MM.1S (cell line): ENCODE results near the gene FARP1.

Experiments used
- DNase-seq: peaks from one replicate; pipeline ENCODE4 v3.0.0-alpha.2; 2015
- H2AFZ ChIP-seq: fragments of 300-600 bp; sonication (generic); 2 replicates; pipeline ENCODE4 v1.6.0; 2016; ENCODE audit warnings: antibody characterized with exemption, low read length
- H3F3A ChIP-seq: fragments of 300-600 bp; sonication (generic); 2 replicates; pipeline ENCODE4 v1.6.1; 2016; ENCODE audit warnings: mild to moderate bottlenecking, antibody characterized with exemption, low read length, moderate library complexity, mixed read lengths; ENCODE audit not compliant: insufficient read depth
- H3K27ac ChIP-seq: fragments of 300-600 bp; sonication (generic); 2 replicates; pipeline ENCODE4 v1.5.1; 2016; ENCODE audit warnings: mild to moderate bottlenecking, low read length
- H3K27me3 ChIP-seq: fragments of 300-600 bp; sonication (generic); replicated peaks from 2 replicates; pipeline ENCODE4 v1.6.0; 2016; ENCODE audit warnings: low read length; ENCODE audit not compliant: insufficient read depth
- H3K36me3 ChIP-seq: fragments of 300-600 bp; sonication (generic); replicated peaks from 2 replicates; pipeline ENCODE4 v1.6.1; 2016; ENCODE audit warnings: mild to moderate bottlenecking, low read length, mixed read lengths; ENCODE audit not compliant: insufficient read depth
- H3K4me1 ChIP-seq: fragments of 300-600 bp; sonication (generic); 2 replicates; pipeline ENCODE4 v1.6.1; 2016; ENCODE audit warnings: low read length, mixed read lengths
- H3K4me2 ChIP-seq: fragments of 300-600 bp; sonication (generic); 2 replicates; pipeline ENCODE4 v1.6.0; 2016; ENCODE audit warnings: low read depth, low read length
- H3K4me3 ChIP-seq: fragments of 300-600 bp; sonication (generic); 2 replicates; pipeline ENCODE4 v1.5.1; 2016; ENCODE audit warnings: low read length, mixed read lengths
- H3K79me2 ChIP-seq: fragments of 300-600 bp; sonication (generic); 2 replicates; pipeline ENCODE4 v1.6.1; 2016; ENCODE audit warnings: mixed run types, low read length, mixed read lengths
- H3K9ac ChIP-seq: fragments of 300-600 bp; sonication (generic); 2 replicates; pipeline ENCODE4 v1.6.1; 2016; ENCODE audit warnings: low read length, mixed read lengths
- H3K9me2 ChIP-seq: fragments of 300-600 bp; sonication (generic); replicated peaks from 2 replicates; pipeline ENCODE4 v1.6.1; 2016; ENCODE audit warnings: mild to moderate bottlenecking, low read length, mixed read lengths; ENCODE audit not compliant: insufficient read depth
- H3K9me3 ChIP-seq: fragments of 300-600 bp; sonication (generic); replicated peaks from 2 replicates; pipeline ENCODE4 v1.6.1; 2016; ENCODE audit warnings: mild to moderate bottlenecking, low read length, mixed read lengths; ENCODE audit not compliant: insufficient read depth
- H4K20me1 ChIP-seq: fragments of 300-600 bp; sonication (generic); 2 replicates; pipeline ENCODE4 v1.6.1; 2016; ENCODE audit warnings: mild to moderate bottlenecking, low read length, moderate library complexity, mixed read lengths; ENCODE audit not compliant: insufficient read depth
- CTCF ChIP-seq: fragments of 300-600 bp; sonication (generic); IDR thresholded peaks from 2 replicates; pipeline ENCODE4 v1.5.1; 2016; ENCODE audit warnings: antibody characterized with exemption, low read length, mixed read lengths
- EZH2 ChIP-seq: fragments of 300-600 bp; sonication (generic); optimal IDR thresholded peaks from 2 replicates; pipeline ENCODE3; 2017; ENCODE audit warnings: low read depth, mild to moderate bottlenecking, antibody characterized with exemption, low read length, mixed read lengths
- EZH2phosphoT487 ChIP-seq: fragments of 300-600 bp; sonication (generic); IDR thresholded peaks from 2 replicates; pipeline ENCODE4 v1.6.1; 2018; ENCODE audit warnings: antibody characterized with exemption, low read length

FARP1 gene

GRCh38 chr13:98313023-98313921 lies 170.4 kb downstream of the FARP1 start:
- H3K27me3 ChIP-seq: no peaks in the 10 kb centered on the region
- H3K9me2 ChIP-seq: no peaks in the 10 kb centered on the region
- TF ChIP-seq EZH2 (no peak), EZH2phosphoT487 (no peak), CTCF (no peak)
- no peaks in the 10 kb centered on the region for H3F3A ChIP-seq
- H3K4me3 ChIP-seq: no peak overlapping the region
- H3K4me2 ChIP-seq: no peak overlapping the region
- no peaks in the 10 kb centered on the region for H3K79me2 ChIP-seq
- H3K4me1 ChIP-seq: no peaks in the 10 kb centered on the region
- no peaks in the 10 kb centered on the region for H3K36me3 ChIP-seq
- no peaks in the 10 kb centered on the region for H3K9me3 ChIP-seq
- no peaks in the 10 kb centered on the region for H4K20me1 ChIP-seq
- no peak overlapping the region for H3K9ac ChIP-seq
- DNase-seq: no peak
- no peak overlapping the region for H3K27ac ChIP-seq
- no peak overlapping the region for H2AFZ ChIP-seq

- Histone ChIP-seq H3K9me2 (no peaks in the 10 kb centered on the region), H3K4me2 (no peak overlapping the region), H2AFZ (no peak overlapping the region), H3K79me2 (no peaks in the 10 kb centered on the region), H3K27me3 (no peaks in the 10 kb centered on the region), H3K9ac (no peak overlapping the region), H3K27ac (no peak overlapping the region), H3K4me1 (no peaks in the 10 kb centered on the region), H3K4me3 (no peak overlapping the region), H3K9me3 (no peaks in the 10 kb centered on the region), H3F3A (no peaks in the 10 kb centered on the region), H3K36me3 (no peaks in the 10 kb centered on the region), H4K20me1 (no peaks in the 10 kb centered on the region)
- no peak for DNase-seq
- no peak for TF ChIP-seq CTCF
- TF ChIP-seq EZH2: no peak
- no peak for TF ChIP-seq EZH2phosphoT487
Measured at GRCh38 chr13:98313922-98314292, 171.0 kb downstream of the FARP1 start.

- H3K36me3 ChIP-seq: no peaks in the 10 kb centered on the region
- H3K9ac ChIP-seq: no peak overlapping the region
- no peak for TF ChIP-seq EZH2phosphoT487
- H2AFZ ChIP-seq: no peak overlapping the region
- H3K9me3 ChIP-seq: no peaks in the 10 kb centered on the region
- H3K4me1 ChIP-seq: no peaks in the 10 kb centered on the region
- no peaks in the 10 kb centered on the region for H4K20me1 ChIP-seq
- H3F3A ChIP-seq: no peaks in the 10 kb centered on the region
- H3K27ac ChIP-seq: no peak overlapping the region
- DNase-seq: no peak
- H3K9me2 ChIP-seq: no peaks in the 10 kb centered on the region
- H3K79me2 ChIP-seq: no peaks in the 10 kb centered on the region
- no peak overlapping the region for H3K4me3 ChIP-seq
- H3K27me3 ChIP-seq: no peaks in the 10 kb centered on the region
- no peak overlapping the region for H3K4me2 ChIP-seq
Measured at GRCh38 chr13:98315466-98315865, 172.6 kb downstream of the FARP1 start.

GRCh38 chr13:98315902-98316301 lies 173.0 kb downstream of the FARP1 start:
- H3K4me1 ChIP-seq: no peaks in the 10 kb centered on the region
- H3K9ac ChIP-seq: no peak overlapping the region
- H3K9me2 ChIP-seq: no peaks in the 10 kb centered on the region
- no peaks in the 10 kb centered on the region for H3F3A ChIP-seq
- H3K27me3 ChIP-seq: no peaks in the 10 kb centered on the region
- no peak overlapping the region for H3K4me2 ChIP-seq
- no peak overlapping the region for H2AFZ ChIP-seq
- H3K79me2 ChIP-seq: no peaks in the 10 kb centered on the region
- H4K20me1 ChIP-seq: no peaks in the 10 kb centered on the region
- H3K36me3 ChIP-seq: no peaks in the 10 kb centered on the region
- H3K27ac ChIP-seq: no peak overlapping the region
- H3K4me3 ChIP-seq: no peak overlapping the region
- TF ChIP-seq EZH2: no peak
- H3K9me3 ChIP-seq: no peaks in the 10 kb centered on the region
- DNase-seq: no peak
